HG02970 (cell line): ENCODE results near the gene SLC16A13.
"Not testable (repeated sequence)": the region's sequence is repeated elsewhere in the genome, so short reads cannot be mapped to it uniquely, and the experiment has no call there.

Source experiments
- ATAC-seq: cut with Tn5 transposase; IDR thresholded peaks from one replicate; pipeline ENCODE4 v1.9.1; 2021; ENCODE audit warnings: mild to moderate bottlenecking, moderate library complexity, moderate number of reproducible peaks; ENCODE audit not compliant: unreplicated experiment, low FRiP score

SLC16A13 gene

GRCh38 chr17:7026471-7027115 is 9.2 kb upstream of the SLC16A13 start:
- ATAC-seq = no peak

GRCh38 chr17:7027335-7027734 is 8.5 kb upstream of the SLC16A13 start:
- no peak for ATAC-seq

GRCh38 chr17:7029096-7029495 is 6.7 kb upstream of the SLC16A13 start:
- ATAC-seq = no peak

GRCh38 chr17:7029659-7030058 is 6.2 kb upstream of the SLC16A13 start:
- no peak for ATAC-seq

- ATAC-seq = no peak
Observed at GRCh38 chr17:7034955-7035590, 742 bp upstream of the SLC16A13 start.

GRCh38 chr17:7038025-7038862 is 2.4 kb downstream of the SLC16A13 start:
- ATAC-seq = no peak

GRCh38 chr17:7039832-7040231 is 4.0 kb downstream of the SLC16A13 start:
- no peak for ATAC-seq

GRCh38 chr17:7041607-7042500 is 6.0 kb downstream of the SLC16A13 start:
- no peak for ATAC-seq

- ATAC-seq = no peak
Observed at GRCh38 chr17:7042501-7043181, 6.8 kb downstream of the SLC16A13 start.

GRCh38 chr17:7043182-7043496 is 7.3 kb downstream of the SLC16A13 start:
- ATAC-seq = no peak

GRCh38 chr17:7043497-7044198 is 7.8 kb downstream of the SLC16A13 start, which contains the start of gene SLC16A11:
Gene SLC16A11 (minus strand): TSS chr17:7044092. CDS start chr17:7043513, 579 bp downstream.
- ATAC-seq = no peak

GRCh38 chr17:7045492-7046126 is 9.8 kb downstream of the SLC16A13 start:
- ATAC-seq = no peak

- ATAC-seq = no peak
Observed at GRCh38 chr17:7046127-7046724, 10.4 kb downstream of the SLC16A13 start.

GRCh38 chr17:7046725-7047397 is 11.0 kb downstream of the SLC16A13 start:
- ATAC-seq = not testable (repeated sequence)

- no peak for ATAC-seq
Observed at GRCh38 chr17:7047566-7047965, 11.8 kb downstream of the SLC16A13 start.

- no peak for ATAC-seq
Observed at GRCh38 chr17:7048968-7049367, 13.2 kb downstream of the SLC16A13 start.

GRCh38 chr17:7050583-7050982 is 14.8 kb downstream of the SLC16A13 start:
- ATAC-seq = not testable (repeated sequence)

- ATAC-seq = no peak
Observed at GRCh38 chr17:7056386-7056785, 20.6 kb downstream of the SLC16A13 start.
